ENCODE results near the gene CKAP4. TPM values are rescaled to one million over a fixed set of nuclear protein-coding genes. Genes with fewer than 3 reads are reported as not detected.
A peak's percentile ranks its signal among the peaks of the same experiment; 100 is the strongest.

CKAP4 gene
- total and polyA plus RNA-seq, 10 donors, result 4.5 to 63.0 (median 29.8) TPM

- intact Hi-C loops (cut with DNase I; ENCODE audit: low total_unique reads), result no loop called here
- Histone ChIP-seq H3K4me1 (peaks cover 0 to 12% (median 7%) of the 10 kb centered on the region in 6 donors), H3K4me3 (no peak overlapping the region), H3K36me3 (no peaks in the 10 kb centered on the region), H3K27me3 (replicated peaks in 1 of 7) (peaks cover 0 to 19% (median 0%) of the 10 kb centered on the region in 7 donors), H3K9me3 (peaks cover 0 to 15% (median 5%) of the 10 kb centered on the region in 8 donors), H3K27ac (no peak overlapping the region)
- WGBS, 5 donors, result 37 to 49% (median 41%) methylated on average over 10 of the region's 10 CpGs
- TF ChIP-seq CTCF (IDR thresholded peaks at IDR 0.05 in 8 of 11, conservative IDR thresholded peaks at IDR 0.05 in 3 of 11), result no peak
- TF ChIP-seq POLR2A (IDR thresholded peaks at IDR 0.05), result no peak
- TF ChIP-seq POLR2AphosphoS5 (IDR thresholded peaks at IDR 0.05), result no peak
- DNase-seq, result no peak
Observed at GRCh38 chr12:106284358-106285105, 36.7 kb upstream of the CKAP4 start.

DNA sequence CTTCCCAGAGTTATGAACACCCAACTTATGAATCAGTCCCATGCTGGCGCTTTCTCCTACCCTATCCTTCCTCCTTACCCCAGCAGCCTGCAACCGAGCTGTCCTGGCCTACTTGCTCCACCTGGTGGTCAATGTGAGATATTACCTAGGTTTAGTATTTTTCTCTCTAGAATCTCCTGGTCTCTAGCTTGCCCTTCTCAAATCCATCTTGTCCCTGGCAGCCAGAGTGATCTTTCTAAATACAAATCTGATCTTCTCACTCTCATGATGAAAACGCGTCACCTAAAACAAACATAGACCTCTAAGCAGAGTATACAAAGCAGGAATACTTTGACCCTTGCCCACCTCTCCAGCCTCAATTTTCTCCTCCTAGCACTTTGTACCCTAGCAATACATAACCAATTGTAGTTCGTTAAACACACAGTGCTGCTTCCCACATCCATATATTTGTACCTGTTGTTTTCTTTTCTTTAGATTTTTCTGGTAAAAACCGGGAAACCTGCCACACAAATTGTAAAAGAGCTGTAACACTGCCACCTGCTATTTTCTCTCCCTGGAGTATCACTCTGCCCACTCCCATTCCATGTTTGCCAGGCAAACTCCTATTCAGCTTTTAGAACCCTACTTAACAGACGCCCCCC lies 34.8 kb upstream of the CKAP4 start:
- peak overlapping the region in 4 of 8 donors; percentile 34 to 81 (median 70) for H3K27ac ChIP-seq
- 33 to 53% (median 37%) methylated on average over 7 of the region's 7 CpGs for WGBS, 5 donors
- intact Hi-C loops (cut with DNase I; ENCODE audit: low total_unique reads), result loop anchor here (2.0 kb wide), 1 partner anchor 56 kb away; no protein-coding TSS in a partner anchor
- TF ChIP-seq POLR2A (IDR thresholded peaks at IDR 0.05) (no peak), CTCF (IDR thresholded peaks at IDR 0.05 in 8 of 11, conservative IDR thresholded peaks at IDR 0.05 in 3 of 11) (peak; percentile 26 to 84 (median 73)), POLR2AphosphoS5 (IDR thresholded peaks at IDR 0.05) (peak in 1 of 3 donors; percentile 25)
- peak overlapping the region in 1 of 8 donors; percentile 31 for H3K4me3 ChIP-seq
- peaks cover 0 to 15% (median 5%) of the 10 kb centered on the region in 8 donors for H3K9me3 ChIP-seq
- H3K4me1 ChIP-seq, result peaks cover 0 to 12% (median 7%) of the 10 kb centered on the region in 6 donors
- peak; percentile 81 for DNase-seq
- no peaks in the 10 kb centered on the region for H3K36me3 ChIP-seq
- H3K27me3 ChIP-seq (replicated peaks in 1 of 7), result peaks cover 0 to 19% (median 0%) of the 10 kb centered on the region in 7 donors

GRCh38 chr12:106281804-106282203 lies 34.0 kb upstream of the CKAP4 start:
- WGBS, 5 donors, result 74 to 94% (median 86%) methylated on average over 4 of the region's 4 CpGs
- intact Hi-C loops (cut with DNase I; ENCODE audit: low total_unique reads), result loop anchor here (2.0 kb wide), 1 partner anchor 55 kb away; no protein-coding TSS in a partner anchor
- DNase-seq, result no peak

More at GRCh38 chr12:106281804-106282203, 34.0 kb upstream of the CKAP4 start:
- Histone ChIP-seq H3K4me3 (peak overlapping the region in 1 of 8 donors; percentile 31), H3K9me3 (peaks cover 0 to 15% (median 5%) of the 10 kb centered on the region in 8 donors), H3K4me1 (peaks cover 0 to 12% (median 7%) of the 10 kb centered on the region in 6 donors), H3K27ac (peak overlapping the region in 4 of 8 donors; percentile 34 to 81 (median 70)), H3K27me3 (replicated peaks in 1 of 7) (peaks cover 0 to 19% (median 0%) of the 10 kb centered on the region in 7 donors), H3K36me3 (no peaks in the 10 kb centered on the region)
- TF ChIP-seq POLR2AphosphoS5 (IDR thresholded peaks at IDR 0.05) (no peak), CTCF (IDR thresholded peaks at IDR 0.05 in 8 of 11, conservative IDR thresholded peaks at IDR 0.05 in 3 of 11) (no peak), POLR2A (IDR thresholded peaks at IDR 0.05) (no peak)

All from spleen (tissue), 11 donors.